Sigmoid colon (tissue), 7 donors: ENCODE measurements around the gene MARCHF9. TPM values are rescaled to one million over a fixed set of nuclear protein-coding genes. Genes with fewer than 3 reads are reported as not detected.
A peak's percentile ranks its signal among the peaks of the same experiment; 100 is the strongest.

Experiments used
- DNase-seq: peaks from one replicate; pipeline ENCODE4 v3.0.0-alpha.2; 2019
- H3K27ac ChIP-seq, 4 donors: fragments of 200-600 bp; sonication (generic); one replicate each; pipeline ENCODE4 v1.5.1; 2016 to 2019; ENCODE audit warnings: mild to moderate bottlenecking in 1 of 4
- H3K27me3 ChIP-seq, 3 donors: fragments of 200-600 bp; sonication (generic); one replicate each; pipeline ENCODE4 v1.5.1; 2019; ENCODE audit warnings: mild to moderate bottlenecking in 1 of 3
- H3K36me3 ChIP-seq, 4 donors: fragments of 200-600 bp; sonication (generic); one replicate each; pipeline ENCODE4 v1.5.1; 2016 to 2019
- H3K4me1 ChIP-seq, 4 donors: fragments of 200-600 bp; sonication (generic); one replicate each; pipeline ENCODE4 v1.5.1; 2017 to 2019
- H3K4me3 ChIP-seq, 4 donors: fragments of 200-600 bp; sonication (generic); one replicate each; pipeline ENCODE4 v1.5.1; 2017 to 2019; ENCODE audit warnings: mild to moderate bottlenecking in 2 of 4, moderate library complexity in 1 of 4
- H3K9me3 ChIP-seq, 4 donors: fragments of 200-600 bp in 3 of 4; sonication (generic) in 3 of 4; one replicate each; pipeline versions ENCODE4 v1.5.1 to v1.6.1; 2013 to 2019
- EP300 ChIP-seq, 4 donors: sonication (generic); formaldehyde crosslinking; IDR thresholded peaks; one replicate each; pipeline ENCODE4 v1.6.1; 2017; ENCODE audit warnings: antibody characterized with exemption in 4 of 4
- POLR2A ChIP-seq, 2 donors: fragments of 450-650 bp; IDR thresholded peaks; one replicate each; pipeline ENCODE4 v1.6.1; 2016; ENCODE audit warnings: antibody characterized with exemption in 2 of 2, mild to moderate bottlenecking in 2 of 2, moderate library complexity in 2 of 2
- POLR2AphosphoS5 ChIP-seq, 4 donors: sonication (generic); formaldehyde crosslinking; IDR thresholded peaks; one replicate each; pipeline ENCODE4 v1.6.1; 2017; ENCODE audit warnings: antibody characterized with exemption in 4 of 4
- WGBS, 2 donors: extraction: QIAGEN DNeasy Blood & Tissue Kit; methylation state at CpG; one replicate each; pipeline ENCODE4 v1.1.7; 2013; 5-methylcytosine and 5-hydroxymethylcytosine counted together
- intact Hi-C: fragments of 100-400 bp; cut with DNase I; formaldehyde crosslinking; loops from one replicate; pipeline ENCODE4 v1.15.1; 2023
- polyA plus RNA-seq, 3 donors: library from polyadenylated mRNA; stranded (reverse); fragments of 200-250 nt; gene quantifications; one replicate each; pipeline ENCODE4 v1.2.3, GENCODE V29; 2013
- total RNA-seq, 4 donors: library from RNA; depleted of rRNA; stranded (reverse); fragments of >200 nt; gene quantifications; one replicate each; pipeline ENCODE4 v1.1.0, GENCODE V29; 2016
- TF ChIP-seq, protein P1 (sequence below), 4 experiments: fragments of 450-650 bp in 3 of 4; fragments of 200-600 bp in 1 of 4; IDR thresholded peaks; one replicate each; pipeline ENCODE4 v1.5.1; 2016 to 2019; ENCODE audit warnings: antibody characterized with exemption in 4 of 4, mild to moderate bottlenecking in 3 of 4, moderate library complexity in 2 of 4
- donor health status: healthy with polysubstance abuse.
- donor health status: Bipolar disorder and iron deficiency.
- donor health status: healthy.

Gene MARCHF9
- total and polyA plus RNA-seq, 7 donors = 5.5 to 14.9 (median 7.9) TPM

DNA sequence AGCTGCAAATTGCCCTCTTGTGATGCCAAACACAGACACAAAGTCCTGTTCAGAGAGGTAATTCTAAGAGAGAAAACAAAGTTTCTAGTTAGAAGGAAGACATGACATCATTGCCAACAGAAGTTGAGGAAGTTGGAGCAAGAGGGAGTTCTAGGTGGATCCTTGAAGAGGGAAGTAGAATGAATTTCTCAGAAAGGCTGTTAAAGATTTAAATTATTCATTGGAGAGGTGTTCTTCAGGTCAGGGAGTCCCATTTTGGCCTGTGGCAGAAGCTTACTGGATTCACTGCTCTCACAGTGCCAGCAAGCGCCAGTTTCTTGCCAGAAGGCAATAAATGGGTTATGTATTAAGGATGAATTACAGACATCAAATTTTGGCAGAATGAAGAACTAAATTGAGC lies 43.0 kb downstream of the MARCHF9 start:
- H3K36me3 ChIP-seq = peaks cover 16 to 96% (median 36%) of the 10 kb centered on the region in 4 donors
- no peaks in the 10 kb centered on the region for H3K9me3 ChIP-seq
- no peak overlapping the region for H3K27ac ChIP-seq
- no peak for TF ChIP-seq POLR2AphosphoS5 (IDR thresholded peaks at IDR 0.05)
- WGBS, 2 donors = 60 to 71% methylated on average over 1 of the region's 1 CpG
- DNase-seq = no peak
- no peaks in the 10 kb centered on the region for H3K27me3 ChIP-seq
- H3K4me1 ChIP-seq = no peaks in the 10 kb centered on the region
- intact Hi-C loops = no loop called here
- no peak overlapping the region for H3K4me3 ChIP-seq

DNA sequence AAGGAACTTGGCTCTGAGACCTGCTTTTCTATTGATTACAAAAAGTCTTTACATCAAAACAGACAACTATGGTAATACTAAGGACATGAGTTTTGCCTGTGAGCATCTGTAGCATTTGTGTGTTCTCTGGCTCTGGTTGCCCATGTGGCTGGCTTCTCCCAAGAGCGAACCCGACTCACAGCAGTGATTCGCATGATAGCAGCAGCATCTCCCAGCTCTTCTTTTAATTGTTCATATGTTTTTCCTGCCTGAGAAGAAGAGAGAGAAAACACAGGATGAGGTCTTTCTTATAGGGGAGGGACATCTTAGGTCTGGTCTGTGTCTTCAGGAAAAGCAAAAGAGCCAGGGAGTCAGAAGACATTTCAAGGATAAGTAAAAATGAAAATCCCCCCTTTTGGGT lies 46.1 kb downstream of the MARCHF9 start:
- H3K36me3 ChIP-seq = peaks cover 11 to 79% (median 28%) of the 10 kb centered on the region in 4 donors
- peaks cover 0 to 8% (median 5%) of the 10 kb centered on the region in 4 donors for H3K4me1 ChIP-seq
- H3K27me3 ChIP-seq = no peaks in the 10 kb centered on the region
- no peak overlapping the region for H3K4me3 ChIP-seq
- 96 to 99% methylated on average over 3 of the region's 3 CpGs for WGBS, 2 donors
- no peak for TF ChIP-seq POLR2A (IDR thresholded peaks at IDR 0.05)
- TF ChIP-seq, protein P1, sequence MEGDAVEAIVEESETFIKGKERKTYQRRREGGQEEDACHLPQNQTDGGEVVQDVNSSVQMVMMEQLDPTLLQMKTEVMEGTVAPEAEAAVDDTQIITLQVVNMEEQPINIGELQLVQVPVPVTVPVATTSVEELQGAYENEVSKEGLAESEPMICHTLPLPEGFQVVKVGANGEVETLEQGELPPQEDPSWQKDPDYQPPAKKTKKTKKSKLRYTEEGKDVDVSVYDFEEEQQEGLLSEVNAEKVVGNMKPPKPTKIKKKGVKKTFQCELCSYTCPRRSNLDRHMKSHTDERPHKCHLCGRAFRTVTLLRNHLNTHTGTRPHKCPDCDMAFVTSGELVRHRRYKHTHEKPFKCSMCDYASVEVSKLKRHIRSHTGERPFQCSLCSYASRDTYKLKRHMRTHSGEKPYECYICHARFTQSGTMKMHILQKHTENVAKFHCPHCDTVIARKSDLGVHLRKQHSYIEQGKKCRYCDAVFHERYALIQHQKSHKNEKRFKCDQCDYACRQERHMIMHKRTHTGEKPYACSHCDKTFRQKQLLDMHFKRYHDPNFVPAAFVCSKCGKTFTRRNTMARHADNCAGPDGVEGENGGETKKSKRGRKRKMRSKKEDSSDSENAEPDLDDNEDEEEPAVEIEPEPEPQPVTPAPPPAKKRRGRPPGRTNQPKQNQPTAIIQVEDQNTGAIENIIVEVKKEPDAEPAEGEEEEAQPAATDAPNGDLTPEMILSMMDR (IDR thresholded peaks at IDR 0.05) = no peak
- TF ChIP-seq POLR2AphosphoS5 (IDR thresholded peaks at IDR 0.05) = no peak
- no peak for TF ChIP-seq EP300 (IDR thresholded peaks at IDR 0.05)
- intact Hi-C loops = no loop called here
- no peak overlapping the region for H3K27ac ChIP-seq
- no peaks in the 10 kb centered on the region for H3K9me3 ChIP-seq
- no peak for DNase-seq

DNA sequence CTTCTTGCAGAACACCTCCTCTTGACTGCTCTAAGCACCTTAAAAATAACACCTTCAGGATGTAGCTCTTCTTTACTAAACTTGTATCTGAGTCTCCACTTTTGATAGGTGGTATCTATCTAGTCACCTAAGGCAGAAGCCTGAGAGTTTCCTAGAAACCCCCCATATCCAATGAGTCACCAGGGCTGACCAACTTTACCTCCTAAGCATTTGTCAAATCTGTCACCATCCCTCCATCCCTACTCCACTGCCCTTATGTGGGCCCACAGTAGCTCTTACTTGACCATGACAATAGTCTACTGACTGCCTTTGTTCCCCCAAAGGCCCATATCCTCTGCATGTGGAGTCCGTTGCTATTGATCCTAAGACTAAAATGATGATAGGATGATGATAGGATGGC lies 47.7 kb downstream of the MARCHF9 start:
- H3K36me3 ChIP-seq = peaks cover 2 to 79% (median 28%) of the 10 kb centered on the region in 4 donors
- no peak for TF ChIP-seq POLR2AphosphoS5 (IDR thresholded peaks at IDR 0.05)
- no peak for TF ChIP-seq EP300 (IDR thresholded peaks at IDR 0.05)
- no peak for TF ChIP-seq POLR2A (IDR thresholded peaks at IDR 0.05)
- TF ChIP-seq, protein P1 (IDR thresholded peaks at IDR 0.05) = no peak
- WGBS, 2 donors = 90 to 92% methylated on average over 1 of the region's 1 CpG

DNA sequence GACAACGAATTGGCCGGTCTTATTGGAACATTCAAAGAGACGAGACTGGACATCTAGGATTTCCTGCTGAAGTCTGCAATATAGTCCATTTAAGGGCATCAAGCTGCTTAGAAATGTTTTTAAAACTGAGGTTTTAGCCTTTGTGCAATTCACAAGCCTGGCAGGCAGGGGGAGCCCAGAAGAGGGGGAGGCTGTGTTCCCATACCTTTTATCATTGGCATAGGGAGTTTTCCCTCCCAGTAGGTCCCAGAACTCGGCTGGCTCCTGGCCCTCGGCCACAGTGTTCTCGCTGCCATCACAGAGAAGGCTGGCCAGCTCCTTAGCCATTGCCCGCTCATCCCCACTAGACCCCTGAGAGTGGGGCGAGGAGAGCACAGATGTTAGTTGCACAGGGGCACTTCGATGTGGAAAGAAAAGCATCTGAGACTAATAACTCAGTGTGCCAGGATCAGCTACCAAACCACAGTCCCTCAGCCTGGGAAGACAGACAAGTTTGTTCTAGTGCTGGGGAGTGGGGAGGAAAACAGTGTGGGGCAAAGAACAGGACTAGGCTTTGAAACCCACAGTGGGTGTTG lies 48.5 kb downstream of the MARCHF9 start:
- no peak overlapping the region for H3K4me3 ChIP-seq
- no peak for DNase-seq
- WGBS, 2 donors = 56 to 65% methylated on average over 9 of the region's 9 CpGs
- no peaks in the 10 kb centered on the region for H3K27me3 ChIP-seq
- H3K4me1 ChIP-seq = peaks cover 0 to 8% (median 5%) of the 10 kb centered on the region in 4 donors
- intact Hi-C loops = loop anchor here (1.0 to 2.0 kb wide), 2 partner anchors 25 to 102 kb away; no protein-coding TSS in a partner anchor
- H3K9me3 ChIP-seq = no peaks in the 10 kb centered on the region
- peak overlapping the region in 1 of 4 donors; percentile 38 for H3K27ac ChIP-seq
- TF ChIP-seq POLR2AphosphoS5 (IDR thresholded peaks at IDR 0.05) (peak in 1 of 4 donors; percentile 16), POLR2A (IDR thresholded peaks at IDR 0.05) (no peak), EP300 (IDR thresholded peaks at IDR 0.05) (no peak)
- TF ChIP-seq, protein P1 (IDR thresholded peaks at IDR 0.05) = peak; percentile 47 to 82 (median 68)
- peaks cover 9 to 80% (median 35%) of the 10 kb centered on the region in 4 donors for H3K36me3 ChIP-seq

More for the DNA sequence above, 47.7 kb downstream of the MARCHF9 start:
- H3K27ac ChIP-seq = no peak overlapping the region
- H3K9me3 ChIP-seq = no peaks in the 10 kb centered on the region
- intact Hi-C loops = loop anchor here (1.0 to 2.0 kb wide), 2 partner anchors 26 to 103 kb away; no protein-coding TSS in a partner anchor
- H3K4me3 ChIP-seq = no peak overlapping the region
- H3K4me1 ChIP-seq = peaks cover 0 to 8% (median 5%) of the 10 kb centered on the region in 4 donors
- no peak for DNase-seq
- H3K27me3 ChIP-seq = no peaks in the 10 kb centered on the region

DNA sequence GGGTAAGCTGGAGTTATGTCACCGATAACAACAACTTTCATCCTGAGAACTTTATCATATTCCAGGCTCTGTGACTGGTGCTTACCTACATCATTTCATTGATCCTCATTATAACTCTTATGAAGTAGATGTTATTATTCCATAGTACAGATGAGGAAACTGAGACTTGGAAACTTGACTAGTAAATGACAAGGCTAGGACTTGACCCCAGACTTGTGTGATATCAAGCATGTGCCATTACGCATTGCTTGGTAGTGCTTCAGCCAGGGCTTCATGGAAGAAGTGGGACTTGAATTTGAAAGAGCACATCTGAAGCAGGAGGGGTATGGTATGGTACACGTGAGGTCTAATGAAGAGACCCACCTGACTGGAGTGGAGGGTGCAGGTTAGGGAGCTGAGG lies 51.8 kb downstream of the MARCHF9 start:
- intact Hi-C loops = no loop called here
- no peaks in the 10 kb centered on the region for H3K9me3 ChIP-seq
- peaks cover 9 to 82% (median 25%) of the 10 kb centered on the region in 4 donors for H3K36me3 ChIP-seq
- no peaks in the 10 kb centered on the region for H3K27me3 ChIP-seq
- H3K27ac ChIP-seq = no peak overlapping the region
- H3K4me3 ChIP-seq = no peak overlapping the region
- whole genome bisulfite sequencing, 2 donors = 98% methylated on average over 3 of the region's 3 CpGs
- TF ChIP-seq, protein P1 (IDR thresholded peaks at IDR 0.05) = no peak
- TF ChIP-seq EP300 (IDR thresholded peaks at IDR 0.05) (no peak), POLR2AphosphoS5 (IDR thresholded peaks at IDR 0.05) (no peak), POLR2A (IDR thresholded peaks at IDR 0.05) (no peak)
- no peak for DNase-seq
- H3K4me1 ChIP-seq = peaks cover 0 to 13% (median 5%) of the 10 kb centered on the region in 4 donors
